NT2/D1 (cell line): ENCODE measurements around the gene LPP.

Source experiments
- DNase-seq: peaks from one replicate; pipeline ENCODE4 v3.0.0-alpha.2; 2011; ENCODE audit warnings: low read depth, low spot score
- H3K27me3 ChIP-seq: 2 replicates; pipeline ENCODE4 v1.6.0; 2011; ENCODE audit warnings: mild to moderate bottlenecking; ENCODE audit not compliant: insufficient read length, insufficient read depth
- H3K36me3 ChIP-seq: 2 replicates; pipeline ENCODE4 v1.6.1; 2011; ENCODE audit warnings: mild to moderate bottlenecking, low read length, mixed read lengths; ENCODE audit not compliant: insufficient read depth, insufficient read length
- H3K4me1 ChIP-seq: 2 replicates; pipeline ENCODE4 v1.5.1; 2011; ENCODE audit not compliant: insufficient read depth, insufficient read length
- H3K4me3 ChIP-seq: 2 replicates; pipeline ENCODE4 v1.5.1; 2011; ENCODE audit warnings: low read depth; ENCODE audit not compliant: insufficient read length
- H3K9ac ChIP-seq: 2 replicates; pipeline ENCODE4 v1.6.0; 2011; ENCODE audit warnings: low read depth; ENCODE audit not compliant: insufficient read length
- H3K9me3 ChIP-seq: 2 replicates; pipeline ENCODE4 v1.5.1; 2011; ENCODE audit warnings: mild to moderate bottlenecking, low read length; ENCODE audit not compliant: insufficient read depth
- SUZ12 ChIP-seq: IDR thresholded peaks from 2 replicates; pipeline ENCODE4 v1.6.1; 2011; ENCODE audit not compliant: insufficient read length, insufficient read depth; ENCODE audit errors: extremely low read depth
- YY1 ChIP-seq: IDR thresholded peaks from 2 replicates; pipeline ENCODE4 v1.6.1; 2011; ENCODE audit not compliant: insufficient read length, insufficient read depth
- ZNF274 ChIP-seq: IDR thresholded peaks from 2 replicates; pipeline ENCODE4 v1.6.1; 2011; ENCODE audit warnings: mild to moderate bottlenecking, low read depth, low read length

LPP gene

GRCh38 chr3:188227442-188227841, 73.5 kb downstream of the LPP start:
- no peak overlapping the region for H3K4me3 ChIP-seq
- DNase-seq = no peak
- H3K4me1 ChIP-seq = no peaks in the 10 kb centered on the region
- no peaks in the 10 kb centered on the region for H3K27me3 ChIP-seq
- TF ChIP-seq ZNF274 = no peak
- TF ChIP-seq YY1 = no peak
- TF ChIP-seq SUZ12 = no peak
- peaks cover 59% of the 10 kb centered on the region for H3K36me3 ChIP-seq
- H3K9me3 ChIP-seq = no peaks in the 10 kb centered on the region
- no peak overlapping the region for H3K9ac ChIP-seq

- no peaks in the 10 kb centered on the region for H3K9me3 ChIP-seq
- peaks cover 70% of the 10 kb centered on the region for H3K36me3 ChIP-seq
- H3K9ac ChIP-seq = no peak overlapping the region
- TF ChIP-seq SUZ12 (no peak), ZNF274 (no peak), YY1 (no peak)
- H3K4me1 ChIP-seq = no peaks in the 10 kb centered on the region
- no peak overlapping the region for H3K4me3 ChIP-seq
- no peaks in the 10 kb centered on the region for H3K27me3 ChIP-seq
- DNase-seq = no peak
Measured at GRCh38 chr3:188229177-188229576, 75.2 kb downstream of the LPP start.

DNA sequence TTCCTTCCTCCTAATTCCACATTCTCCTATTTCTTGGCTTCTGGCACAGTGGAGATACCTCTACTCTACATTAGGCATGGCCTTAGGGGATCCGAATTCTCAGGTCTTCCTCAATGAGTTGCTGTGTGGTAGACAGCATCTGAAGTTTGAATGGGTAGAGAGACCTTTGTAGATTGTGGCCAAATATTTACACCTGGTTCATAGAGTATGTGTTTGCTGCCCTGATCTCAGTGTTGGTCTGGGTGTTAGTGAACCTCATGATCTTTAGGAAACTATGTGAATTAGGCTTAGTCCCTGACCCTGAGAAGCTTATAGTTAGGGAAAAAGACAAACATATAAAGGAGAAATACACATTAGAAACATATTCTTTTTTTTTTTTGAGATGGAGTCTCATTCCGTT, 75.8 kb downstream of the LPP start:
- Histone ChIP-seq H3K9ac (no peak overlapping the region), H3K9me3 (no peaks in the 10 kb centered on the region), H3K4me3 (no peak overlapping the region), H3K4me1 (no peaks in the 10 kb centered on the region), H3K36me3 (peaks cover 72% of the 10 kb centered on the region), H3K27me3 (no peaks in the 10 kb centered on the region)
- TF ChIP-seq YY1 = no peak
- no peak for TF ChIP-seq ZNF274
- no peak for TF ChIP-seq SUZ12
- no peak for DNase-seq

DNA sequence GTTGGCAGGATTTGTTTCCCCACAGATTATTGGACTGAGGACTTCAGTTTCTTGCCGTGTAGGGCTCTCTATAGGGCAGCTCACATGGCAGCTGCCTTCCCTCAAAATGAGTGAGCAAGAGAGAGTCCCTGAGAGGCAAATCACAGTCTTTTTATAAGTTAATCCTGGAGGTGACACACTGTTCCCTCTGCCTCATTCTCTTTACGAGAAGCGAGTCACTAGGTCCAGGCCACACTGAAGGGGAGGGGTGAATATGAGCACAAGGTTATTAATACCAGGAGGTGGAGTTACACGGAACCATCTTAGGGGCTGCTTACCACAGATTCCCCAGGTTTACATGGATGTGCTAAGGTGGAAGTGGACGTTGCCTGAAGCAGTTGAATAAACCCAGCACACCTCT, 77.0 kb downstream of the LPP start:
- Histone ChIP-seq H3K9me3 (no peaks in the 10 kb centered on the region), H3K9ac (no peak overlapping the region), H3K36me3 (peaks cover 64% of the 10 kb centered on the region), H3K4me3 (no peak overlapping the region), H3K4me1 (no peaks in the 10 kb centered on the region), H3K27me3 (no peaks in the 10 kb centered on the region)
- DNase-seq = no peak
- no peak for TF ChIP-seq YY1
- no peak for TF ChIP-seq ZNF274

GRCh38 chr3:188231456-188231855, 77.5 kb downstream of the LPP start:
- H3K4me3 ChIP-seq = no peak overlapping the region
- H3K9ac ChIP-seq = no peak overlapping the region
- H3K9me3 ChIP-seq = no peaks in the 10 kb centered on the region
- H3K27me3 ChIP-seq = no peaks in the 10 kb centered on the region
- DNase-seq = no peak
- peaks cover 61% of the 10 kb centered on the region for H3K36me3 ChIP-seq
- no peak for TF ChIP-seq YY1
- no peak for TF ChIP-seq ZNF274
- TF ChIP-seq SUZ12 = no peak
- H3K4me1 ChIP-seq = no peaks in the 10 kb centered on the region

GRCh38 chr3:188232656-188233055, 78.7 kb downstream of the LPP start:
- no peak overlapping the region for H3K9ac ChIP-seq
- no peak for TF ChIP-seq ZNF274
- no peak for TF ChIP-seq YY1
- no peak for TF ChIP-seq SUZ12
- H3K4me1 ChIP-seq = no peaks in the 10 kb centered on the region
- H3K27me3 ChIP-seq = no peaks in the 10 kb centered on the region
- H3K4me3 ChIP-seq = no peak overlapping the region
- no peaks in the 10 kb centered on the region for H3K9me3 ChIP-seq
- peaks cover 53% of the 10 kb centered on the region for H3K36me3 ChIP-seq
- DNase-seq = no peak

DNA sequence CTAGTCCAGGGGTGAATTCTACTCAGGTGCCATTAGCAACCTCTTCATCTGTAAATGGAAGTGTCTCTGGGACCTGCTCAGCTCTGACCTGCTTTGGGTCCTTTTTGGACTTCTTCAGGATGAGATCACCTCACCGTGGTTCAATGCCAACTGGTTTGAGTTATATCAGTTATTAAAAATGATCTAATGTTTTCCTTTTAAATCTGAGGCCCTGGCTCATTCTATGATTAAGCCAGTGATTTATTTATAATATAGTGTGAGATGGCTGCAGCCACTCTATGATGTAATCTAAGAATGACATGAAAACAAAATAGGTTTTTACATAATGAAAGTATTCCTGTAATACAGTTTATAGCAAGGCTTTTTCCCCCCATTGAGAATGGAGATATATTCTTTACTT, 79.4 kb downstream of the LPP start:
- H3K9ac ChIP-seq = no peak overlapping the region
- TF ChIP-seq SUZ12 (no peak), ZNF274 (no peak), YY1 (no peak)
- H3K4me1 ChIP-seq = no peaks in the 10 kb centered on the region
- no peak overlapping the region for H3K4me3 ChIP-seq
- H3K9me3 ChIP-seq = no peaks in the 10 kb centered on the region
- H3K36me3 ChIP-seq = peaks cover 47% of the 10 kb centered on the region
- no peak for DNase-seq
- H3K27me3 ChIP-seq = no peaks in the 10 kb centered on the region

DNA sequence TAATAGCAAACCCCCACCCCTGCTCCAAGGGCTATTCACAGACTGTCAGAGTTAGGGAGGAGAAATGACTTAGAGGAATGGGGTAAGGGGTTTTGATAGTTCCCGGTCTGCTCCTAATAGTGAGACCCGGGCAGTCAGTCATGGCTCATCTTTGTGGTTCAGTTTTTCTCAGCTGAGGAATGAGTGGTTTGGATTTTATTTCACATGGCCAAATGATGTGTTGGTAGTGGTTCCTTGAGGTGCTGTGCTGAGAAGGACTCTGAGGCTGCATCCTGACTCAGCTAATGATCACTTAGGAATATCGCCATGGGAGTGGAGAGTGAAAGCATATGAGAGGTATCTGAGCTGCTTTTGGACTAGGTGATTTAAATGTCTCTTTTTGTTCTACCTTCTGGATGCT, 80.2 kb downstream of the LPP start:
- H3K27me3 ChIP-seq = no peaks in the 10 kb centered on the region
- no peaks in the 10 kb centered on the region for H3K9me3 ChIP-seq
- TF ChIP-seq YY1 (no peak), ZNF274 (no peak), SUZ12 (no peak)
- no peaks in the 10 kb centered on the region for H3K4me1 ChIP-seq
- DNase-seq = no peak
- no peak overlapping the region for H3K4me3 ChIP-seq
- peaks cover 46% of the 10 kb centered on the region for H3K36me3 ChIP-seq
- no peak overlapping the region for H3K9ac ChIP-seq
